OCI-LY1 (cell line): ENCODE measurements around the gene LAMA5.

ENCODE experiments used
- EZH2 ChIP-seq: fragments of 200-600 bp; sonication (generic), shearing (Covaris generic); IDR thresholded peaks from 2 replicates; pipeline ENCODE4 v1.8.0; 2017; ENCODE audit warnings: borderline replicate concordance, mixed run types, mild to moderate bottlenecking, antibody characterized with exemption, low read length, moderate library complexity, mixed read lengths
- TF ChIP-seq, protein P1 (sequence below): fragments of 200-600 bp; sonication (generic), shearing (Covaris generic); IDR thresholded peaks from 2 replicates; pipeline ENCODE4 v1.5.1; 2017; ENCODE audit warnings: mild to moderate bottlenecking, antibody characterized with exemption, low read length, moderate library complexity, mixed read lengths

DNA sequence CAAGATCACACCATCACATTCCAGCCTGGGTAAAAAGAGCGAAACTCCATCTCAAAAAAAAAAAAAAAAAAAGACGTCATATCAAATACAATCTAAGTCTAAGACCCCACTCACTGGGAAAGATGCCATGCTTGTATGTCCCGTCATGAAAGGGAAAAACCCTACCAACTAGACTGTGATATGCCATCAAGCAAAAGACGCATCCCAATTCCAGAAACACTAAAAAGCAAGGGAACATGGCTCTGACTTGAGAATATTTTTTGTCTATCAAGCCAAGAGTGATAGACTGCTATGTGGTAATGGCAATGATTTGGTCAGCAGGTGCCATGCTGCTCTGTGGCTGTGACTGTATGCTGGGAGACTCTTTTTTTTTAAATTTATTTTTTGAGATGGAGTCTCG lies 23.0 kb downstream of the LAMA5 start:
- no peak for TF ChIP-seq EZH2
- TF ChIP-seq, protein P1, sequence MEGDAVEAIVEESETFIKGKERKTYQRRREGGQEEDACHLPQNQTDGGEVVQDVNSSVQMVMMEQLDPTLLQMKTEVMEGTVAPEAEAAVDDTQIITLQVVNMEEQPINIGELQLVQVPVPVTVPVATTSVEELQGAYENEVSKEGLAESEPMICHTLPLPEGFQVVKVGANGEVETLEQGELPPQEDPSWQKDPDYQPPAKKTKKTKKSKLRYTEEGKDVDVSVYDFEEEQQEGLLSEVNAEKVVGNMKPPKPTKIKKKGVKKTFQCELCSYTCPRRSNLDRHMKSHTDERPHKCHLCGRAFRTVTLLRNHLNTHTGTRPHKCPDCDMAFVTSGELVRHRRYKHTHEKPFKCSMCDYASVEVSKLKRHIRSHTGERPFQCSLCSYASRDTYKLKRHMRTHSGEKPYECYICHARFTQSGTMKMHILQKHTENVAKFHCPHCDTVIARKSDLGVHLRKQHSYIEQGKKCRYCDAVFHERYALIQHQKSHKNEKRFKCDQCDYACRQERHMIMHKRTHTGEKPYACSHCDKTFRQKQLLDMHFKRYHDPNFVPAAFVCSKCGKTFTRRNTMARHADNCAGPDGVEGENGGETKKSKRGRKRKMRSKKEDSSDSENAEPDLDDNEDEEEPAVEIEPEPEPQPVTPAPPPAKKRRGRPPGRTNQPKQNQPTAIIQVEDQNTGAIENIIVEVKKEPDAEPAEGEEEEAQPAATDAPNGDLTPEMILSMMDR = no peak
